Stimulated activated CD8-positive, alpha-beta memory T cell treated with anti-CD3 and anti-CD28 coated beads, Interleukin-12 subunit alpha, Interleukin-12 subunit beta, amount 100 ng/mL, for 1 hour (primary cell): Measurements from ENCODE around the gene PDILT.
"Not testable (repeated sequence)": the region's sequence is repeated elsewhere in the genome, so short reads cannot be mapped to it uniquely, and the experiment has no call there.

Experiments used
- DNase-seq: peaks from one replicate; pipeline ENCODE4 v3.0.0-alpha.2; 2020; ENCODE audit warnings: low read depth

The PDILT gene

DNA sequence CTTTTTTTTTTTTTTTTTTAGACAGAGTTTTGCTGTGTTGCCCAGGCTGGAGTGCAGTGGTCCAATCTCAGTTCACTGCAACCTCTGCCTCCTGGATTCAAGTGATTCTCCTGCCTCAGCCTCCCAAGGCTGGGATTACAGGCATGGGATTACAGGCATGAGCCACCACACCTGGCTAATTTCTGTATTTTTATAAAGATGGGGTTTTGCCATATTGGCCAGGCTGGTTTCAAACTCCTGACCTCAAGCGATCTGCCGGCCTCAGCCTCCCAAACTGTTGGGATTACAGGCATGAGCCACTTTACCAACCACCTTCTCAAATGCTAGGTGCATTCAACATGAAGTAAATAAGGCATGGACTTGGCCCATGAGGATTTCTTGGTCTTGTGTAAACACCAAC lies 83.5 kb downstream of the PDILT start:
- DNase-seq = not testable (repeated sequence)

DNA sequence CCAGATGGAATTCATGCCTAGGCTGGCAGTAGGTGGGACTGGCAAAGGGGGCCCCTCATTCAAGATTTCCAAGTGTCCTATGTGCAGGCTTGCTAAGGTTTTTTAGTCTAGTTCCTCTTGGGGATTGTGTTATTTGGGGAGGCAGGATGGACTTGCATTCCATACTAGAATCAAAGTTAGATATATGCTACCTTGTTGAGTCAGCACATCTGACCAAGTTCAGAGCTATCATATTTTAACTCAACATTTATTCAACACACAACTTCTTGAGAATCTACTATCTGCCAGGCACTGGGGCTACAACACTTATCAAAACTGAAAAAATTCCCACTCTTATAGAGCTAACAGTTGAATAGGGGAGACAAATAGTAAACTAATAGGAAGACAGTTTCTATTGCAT lies 83.9 kb downstream of the PDILT start:
- no peak for DNase-seq

DNA sequence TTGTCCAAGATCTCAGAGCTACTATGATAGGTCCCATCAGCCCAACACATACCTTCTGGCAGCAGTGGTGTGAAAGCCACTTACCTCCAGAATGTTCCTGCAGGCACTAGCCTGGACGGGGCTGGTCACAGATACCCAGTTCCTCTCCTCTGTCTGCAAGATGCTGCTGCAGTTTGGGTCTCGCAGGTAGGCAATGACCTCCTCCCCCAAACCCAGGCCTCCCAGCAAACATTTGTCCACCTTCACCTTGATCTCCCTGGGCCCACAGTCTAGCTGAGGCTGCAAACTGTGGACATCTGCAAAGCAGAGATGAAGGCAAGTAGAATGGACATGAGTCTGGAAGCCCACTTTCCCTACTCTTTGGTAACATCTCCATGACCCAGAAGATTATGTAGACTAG lies 84.4 kb downstream of the PDILT start:
- no peak for DNase-seq

DNA sequence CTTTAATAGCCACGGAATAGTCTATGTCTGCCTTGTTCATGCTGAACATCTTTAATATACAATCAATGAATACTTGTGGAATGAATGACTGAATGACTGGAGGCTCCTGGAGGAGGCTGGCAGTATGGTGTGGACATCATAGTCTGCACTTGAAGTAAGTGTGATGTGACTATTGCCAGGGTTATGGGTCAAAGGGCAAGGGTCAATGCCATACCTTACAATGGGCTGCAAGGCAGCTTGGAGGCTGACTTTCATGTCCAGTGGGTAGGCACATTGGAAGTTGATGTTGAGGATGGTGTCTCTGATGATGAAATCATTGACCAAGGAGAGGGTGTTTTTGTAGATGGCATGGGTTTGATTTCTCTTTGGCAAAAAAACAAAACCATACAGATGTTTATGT lies 85.1 kb downstream of the PDILT start:
- DNase-seq = no peak

DNA sequence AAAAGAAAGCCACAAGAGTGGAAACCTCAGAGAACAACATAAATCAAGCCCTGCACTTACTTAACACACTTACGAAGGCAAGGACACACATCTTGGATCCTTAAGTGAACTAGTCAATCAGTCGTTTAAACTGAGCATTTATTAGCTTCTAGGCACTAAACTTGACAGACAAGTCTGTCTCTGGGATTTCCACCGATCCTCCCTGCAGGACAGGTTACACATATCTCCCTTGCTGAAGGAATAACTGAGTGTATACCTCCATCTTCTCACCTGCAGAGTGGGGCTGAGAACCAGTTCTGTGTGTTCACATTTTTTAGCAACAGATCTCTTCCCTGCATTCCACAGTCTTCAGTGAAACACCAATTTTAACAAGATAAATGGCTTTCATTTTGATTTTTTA lies 86.1 kb downstream of the PDILT start:
- DNase-seq = no peak

DNA sequence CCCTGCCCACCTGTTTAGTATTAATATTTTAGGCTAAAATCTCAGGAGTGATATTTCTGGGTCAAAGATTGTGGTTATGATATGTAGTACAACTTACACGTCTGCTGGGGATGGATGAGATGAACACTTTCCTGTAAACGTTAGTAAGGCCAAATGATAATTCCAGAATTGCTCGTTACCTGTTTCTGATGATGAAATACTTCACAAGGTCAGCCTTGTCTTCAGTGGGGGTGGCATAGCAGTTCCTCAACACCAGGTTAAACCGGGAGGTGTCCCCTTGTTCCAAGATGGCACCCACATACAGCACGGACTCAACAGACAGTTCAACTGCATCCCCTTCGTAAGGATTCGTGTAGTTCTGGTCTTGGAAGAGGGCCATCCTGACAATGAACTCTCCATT lies 86.5 kb downstream of the PDILT start:
- no peak for DNase-seq

DNA sequence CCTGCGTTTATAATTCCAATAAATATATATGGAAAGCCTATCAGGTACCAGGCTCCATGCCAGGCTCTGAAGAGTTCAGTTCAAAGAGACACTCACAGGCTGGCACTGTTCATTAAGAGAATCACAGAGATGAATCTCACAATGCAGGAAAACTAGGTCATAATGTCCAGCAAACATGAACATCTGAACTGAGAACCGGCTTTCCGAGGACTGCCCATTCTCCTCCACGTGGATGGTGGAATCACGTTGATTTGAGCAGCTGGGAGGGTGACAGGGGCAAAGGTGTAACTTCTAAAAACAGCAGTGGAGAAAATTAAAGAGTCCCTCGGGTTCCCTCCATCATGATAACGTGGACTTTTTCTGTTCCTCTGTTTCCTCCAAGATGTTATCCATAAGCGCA lies 87.4 kb downstream of the PDILT start:
- DNase-seq = no peak

DNA sequence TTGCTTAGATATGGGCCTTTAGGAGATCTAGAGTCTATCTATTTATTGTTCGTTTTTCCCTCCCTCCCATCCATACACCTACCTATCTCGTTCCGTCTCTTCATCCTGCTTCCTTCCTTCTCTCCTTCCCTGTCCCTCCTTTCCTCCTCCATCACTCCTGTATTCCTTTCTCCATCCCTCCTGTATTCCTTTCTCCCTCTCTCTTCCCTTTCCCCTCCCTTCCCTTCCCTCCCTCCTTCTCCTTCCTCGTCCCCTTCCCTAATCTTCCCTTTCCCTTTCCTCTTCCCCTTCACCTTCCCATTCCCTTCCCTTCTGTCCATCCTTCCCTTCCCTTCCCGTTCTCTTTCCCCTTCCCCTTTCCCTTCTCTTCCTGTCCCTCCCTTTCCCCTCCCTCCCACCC lies 87.8 kb downstream of the PDILT start:
- no peak for DNase-seq

DNA sequence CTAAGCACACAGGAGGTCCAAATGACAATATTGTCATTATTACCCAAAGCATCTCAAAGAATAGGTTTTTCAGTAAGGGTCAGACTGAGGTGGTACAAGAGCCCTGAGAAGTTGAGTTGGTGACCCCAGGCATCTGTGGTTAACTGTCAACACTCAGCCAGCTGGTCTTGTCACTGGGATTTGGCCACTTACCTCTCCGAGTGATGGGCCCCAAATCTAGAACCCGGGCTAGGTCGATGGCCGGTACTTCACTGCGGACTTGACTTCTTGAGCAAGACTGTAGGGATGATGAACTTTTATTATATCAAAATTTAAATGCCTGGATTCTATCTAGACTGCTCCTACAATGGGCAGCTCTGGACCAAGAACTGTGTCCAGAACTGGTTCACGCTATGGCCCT lies 88.8 kb downstream of the PDILT start:
- no peak for DNase-seq

DNA sequence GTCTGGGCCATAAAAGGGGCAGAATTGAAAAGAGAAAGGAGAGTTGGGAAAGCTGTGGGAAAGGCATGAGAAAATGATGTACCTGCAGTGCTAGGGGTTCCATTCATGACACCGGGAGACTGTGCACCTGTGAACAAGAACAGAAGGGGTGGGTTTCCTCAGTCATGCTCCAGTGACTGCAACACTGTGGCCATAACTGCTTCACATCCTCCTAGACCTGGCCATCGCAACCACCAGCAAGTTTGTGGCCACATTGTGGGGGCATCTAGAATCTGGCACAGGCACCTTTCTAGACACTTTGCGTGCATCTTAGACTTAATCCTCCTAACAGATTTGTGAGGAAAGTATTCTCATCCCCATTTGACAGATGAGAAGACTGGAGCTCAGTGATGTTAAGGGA lies 90.0 kb downstream of the PDILT start:
- DNase-seq = no peak

DNA sequence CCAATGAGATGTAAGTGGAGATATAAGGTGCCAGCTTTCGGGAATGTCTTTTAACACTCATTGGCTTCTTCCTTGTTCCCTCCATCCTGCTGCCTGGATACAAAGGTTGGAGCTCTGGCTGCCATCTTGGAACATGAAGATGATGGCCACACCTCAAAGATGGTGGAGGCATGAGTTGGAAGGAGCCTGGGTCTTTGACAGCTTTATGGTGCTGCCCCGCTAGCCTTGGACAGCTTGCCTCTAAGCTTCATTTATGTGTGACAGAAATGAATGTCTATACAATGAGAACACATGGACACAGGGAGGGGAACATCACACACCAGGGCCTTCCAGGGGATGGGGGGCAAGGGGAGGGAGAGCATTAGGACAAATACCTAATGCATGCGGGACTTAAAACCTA lies 90.8 kb downstream of the PDILT start:
- no peak for DNase-seq

DNA sequence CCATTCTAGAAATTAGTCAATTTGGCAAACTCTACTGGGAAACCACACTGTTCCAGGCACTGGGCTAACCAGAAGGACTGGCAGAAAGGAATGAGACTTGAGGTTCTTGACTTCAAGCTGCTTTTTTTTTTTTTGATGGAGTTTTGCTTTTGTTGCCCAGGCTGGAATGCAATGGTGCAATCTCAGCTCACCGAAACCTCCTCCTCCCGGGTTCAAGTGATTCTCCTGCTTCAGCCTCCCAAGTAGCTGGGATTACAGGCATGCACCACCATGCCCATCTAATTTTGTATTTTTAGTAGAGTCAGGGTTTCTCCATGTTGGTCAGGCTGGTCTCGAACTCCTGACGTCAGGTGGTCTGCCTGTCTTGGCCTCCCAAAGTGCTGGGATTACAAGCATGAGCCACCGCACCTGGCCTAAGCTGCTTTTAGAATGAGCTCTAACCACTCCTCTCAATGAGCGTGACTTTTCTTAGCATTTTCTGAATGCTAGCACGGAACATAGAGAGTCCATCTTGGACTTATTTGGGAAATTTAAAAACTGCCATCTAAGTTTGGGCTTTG lies 91.9 kb downstream of the PDILT start:
- DNase-seq = not testable (repeated sequence)

DNA sequence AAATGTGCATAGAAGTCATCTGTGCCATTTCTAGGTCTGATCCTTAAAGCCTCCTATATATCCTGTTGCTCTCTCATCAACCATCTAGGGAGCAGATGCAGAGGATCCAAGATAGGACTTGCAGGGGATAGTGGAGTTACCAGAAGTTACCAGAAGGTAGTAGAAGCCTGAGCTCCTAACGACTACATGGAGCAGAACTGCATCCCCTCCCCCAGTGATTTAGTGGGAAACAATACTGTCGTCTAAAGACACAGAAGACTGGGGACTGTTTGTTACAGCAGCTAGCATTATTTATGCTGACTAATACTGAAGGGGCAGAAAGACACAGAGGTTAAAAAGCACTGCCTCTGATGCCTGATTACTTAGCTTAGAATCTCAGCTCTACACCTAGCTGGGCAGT lies 93.0 kb downstream of the PDILT start:
- DNase-seq = no peak

DNA sequence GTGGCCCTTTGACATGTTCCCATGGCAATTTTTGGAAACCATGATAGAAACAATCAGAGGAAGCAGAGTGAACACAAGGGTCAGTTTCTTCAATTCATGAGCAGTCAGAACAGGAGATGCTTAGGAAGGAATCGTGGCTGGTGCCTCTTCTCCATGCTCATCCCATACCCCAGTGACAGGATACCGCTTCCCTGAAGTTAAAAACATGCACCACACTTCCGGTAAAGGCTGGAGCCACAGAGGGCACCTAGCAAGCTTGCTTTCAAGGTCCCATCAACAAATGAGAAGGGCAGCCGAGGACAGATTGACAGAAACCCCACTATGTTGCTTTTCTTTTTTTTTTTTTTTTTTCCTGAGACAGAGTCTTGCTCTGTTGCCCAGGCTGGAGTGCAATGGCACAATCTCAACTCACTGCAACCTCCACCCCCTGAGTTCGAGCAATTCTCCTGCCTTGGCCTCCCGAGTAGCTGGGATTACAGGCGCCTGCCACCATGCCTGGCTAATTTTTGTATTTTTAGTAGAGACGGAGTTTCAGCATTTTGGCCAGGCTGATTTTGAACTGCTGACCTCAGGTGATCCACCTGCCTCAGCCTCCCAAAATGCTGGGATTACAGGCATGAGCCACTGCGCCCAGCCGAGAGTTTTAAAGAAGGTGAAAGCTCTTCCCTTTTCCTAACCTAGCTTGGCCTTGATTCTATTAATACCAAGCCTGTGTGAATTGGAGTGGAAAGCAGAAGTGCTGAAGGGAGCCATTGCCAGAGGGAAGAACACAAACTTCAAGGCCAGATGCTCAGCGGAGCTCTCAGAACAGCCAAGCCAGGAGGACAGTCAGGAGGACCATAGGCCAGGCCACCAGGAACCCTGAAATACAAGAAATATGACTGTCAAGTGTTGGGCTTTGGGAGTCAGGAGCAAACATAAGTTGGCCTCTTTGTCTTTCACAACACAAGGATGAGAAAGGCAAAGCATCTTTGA lies 93.8 kb downstream of the PDILT start:
- DNase-seq = no peak

DNA sequence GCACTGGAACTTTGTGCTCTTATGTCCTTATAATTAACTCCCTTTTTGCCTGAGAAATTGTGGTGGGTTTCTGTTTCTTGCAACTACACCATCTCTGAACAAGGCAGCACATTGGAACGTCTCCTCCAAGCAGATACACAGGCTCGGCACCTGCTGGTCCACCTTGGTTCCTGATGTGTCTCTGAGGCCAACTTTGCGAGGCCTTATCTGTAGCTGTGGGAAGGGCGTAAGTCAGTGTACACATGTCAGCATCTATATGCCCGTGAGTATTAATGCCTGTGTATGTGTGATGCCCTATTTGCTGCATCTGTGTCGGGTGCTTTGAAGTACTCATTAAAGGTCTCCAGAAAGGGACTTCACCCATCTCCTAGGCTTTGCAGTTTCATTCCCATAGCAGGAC lies 94.8 kb downstream of the PDILT start:
- no peak for DNase-seq
